Activated CD4-positive, alpha-beta memory T cell treated with anti-CD3 and anti-CD28 coated beads, Interleukin-2, amount 10 ng/mL, durations not matched to agents 7 days and 5 days (primary cell): ENCODE data around the gene MARCHF10. TPM values are rescaled to one million over a fixed set of nuclear protein-coding genes. Genes with fewer than 3 reads are reported as not detected.
A peak's percentile ranks its signal among the peaks of the same experiment; 100 is the strongest.
"Not testable (repeated sequence)": the region's sequence is repeated elsewhere in the genome, so short reads cannot be mapped to it uniquely, and the experiment has no call there.

Experiments used
- CTCF ChIA-PET: fragments of 350-600 bp; sonication (Branson Sonifier 250); formaldehyde crosslinking; loops from one replicate; lab custom pipeline; 2021; ENCODE audit warnings: antibody characterized with exemption, inconsistent platforms; lab: Charles Lee
- POLR2A ChIA-PET: fragments of 350-600 bp; sonication (Branson Sonifier 250); formaldehyde crosslinking; loops from one replicate; lab custom pipeline; 2021; ENCODE audit warnings: antibody characterized with exemption; lab: Charles Lee
- DNase-seq: peaks from one replicate; pipeline ENCODE4 v3.0.0-alpha.2; 2020
- H3K27ac Mint-ChIP-seq: one replicate; pipeline ENCODE4 v1.8.0; 2021; ENCODE audit warnings: mild to moderate bottlenecking, mixed read lengths
- H3K27me3 Mint-ChIP-seq: one replicate; pipeline ENCODE4 v1.8.0; 2021; ENCODE audit warnings: mixed read lengths
- H3K36me3 Mint-ChIP-seq: one replicate; pipeline ENCODE4 v1.8.0; 2021; ENCODE audit warnings: low read depth, mixed read lengths
- H3K4me1 Mint-ChIP-seq: one replicate; pipeline ENCODE4 v1.8.0; 2021; ENCODE audit warnings: mixed read lengths
- H3K4me3 Mint-ChIP-seq: one replicate; pipeline ENCODE4 v1.8.0; 2021; ENCODE audit warnings: mild to moderate bottlenecking, mixed read lengths
- H3K9me3 Mint-ChIP-seq: one replicate; pipeline ENCODE4 v1.8.0; 2021; ENCODE audit warnings: mixed read lengths
- total RNA-seq, 2 experiments: library from RNA; stranded (reverse); gene quantifications; one replicate each; pipeline ENCODE4 v1.2.3, GENCODE V29; 2021

Gene MARCHF10
- total RNA-seq, 2 experiments from 2014 or later, result not detected

- ChIA-PET POLR2A (no interaction called here), CTCF (no interaction called here)
- no peak overlapping the region for H3K27ac Mint-ChIP-seq
- peaks cover 5% of the 10 kb centered on the region for H3K4me1 Mint-ChIP-seq
- DNase-seq, result no peak
- H3K36me3 Mint-ChIP-seq, result no peaks in the 10 kb centered on the region
- H3K9me3 Mint-ChIP-seq, result no peaks in the 10 kb centered on the region
- H3K27me3 Mint-ChIP-seq, result peaks cover 29% of the 10 kb centered on the region
- no peak overlapping the region for H3K4me3 Mint-ChIP-seq
These were observed 99.5 kb downstream of the MARCHF10 start for GRCh38 chr17:62708587-62708986.

GRCh38 chr17:62707425-62707739, 100.7 kb downstream of the MARCHF10 start:
- Mint-ChIP-seq H3K36me3 (no peaks in the 10 kb centered on the region), H3K27ac (no peak overlapping the region), H3K9me3 (no peaks in the 10 kb centered on the region), H3K4me1 (peaks cover 11% of the 10 kb centered on the region), H3K4me3 (no peak overlapping the region), H3K27me3 (peaks cover 27% of the 10 kb centered on the region)
- ChIA-PET POLR2A (no interaction called here), CTCF (no interaction called here)
- no peak for DNase-seq

DNA sequence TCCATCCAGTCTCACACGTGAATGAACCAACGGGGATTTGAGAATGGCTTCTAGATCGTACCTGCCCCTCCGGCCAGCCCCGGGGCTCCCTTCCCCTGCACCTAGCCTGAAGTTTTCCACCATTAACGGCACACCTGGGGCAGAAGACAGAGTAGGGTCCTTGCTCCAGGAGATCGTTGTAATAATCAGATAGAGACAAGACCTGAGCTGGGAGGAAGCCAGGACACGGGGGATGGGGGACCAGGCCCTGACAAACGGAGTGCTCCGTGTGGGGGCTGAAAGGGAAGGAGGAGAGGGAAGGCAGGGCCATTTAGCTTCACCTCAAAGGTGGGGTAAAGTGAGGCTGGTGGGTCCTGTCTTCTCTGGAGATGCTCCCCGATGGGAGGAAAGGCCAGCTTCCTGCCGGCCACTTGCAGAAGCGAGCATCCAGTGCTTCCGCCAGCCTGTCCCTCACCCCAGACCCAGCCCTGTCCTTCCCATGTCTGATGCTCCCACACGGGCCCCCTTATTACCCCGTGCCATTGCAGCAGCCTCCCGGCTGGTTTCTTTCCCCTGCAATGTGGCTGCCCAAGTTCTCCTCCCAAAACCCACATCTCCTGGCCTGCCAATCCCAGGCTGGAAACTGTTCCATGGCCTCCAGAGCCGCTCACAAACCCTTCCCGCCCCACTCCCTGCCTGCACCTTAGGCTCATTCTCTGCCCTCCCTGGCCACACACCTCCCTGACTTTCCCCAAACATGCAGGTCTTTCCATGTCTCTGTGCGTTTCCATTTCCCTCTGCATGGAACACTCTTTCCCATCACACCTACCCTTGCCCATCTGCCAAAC, 101.3 kb downstream of the MARCHF10 start:
- ChIA-PET POLR2A (no interaction called here), CTCF (no interaction called here)
- Mint-ChIP-seq H3K9me3 (no peaks in the 10 kb centered on the region), H3K27me3 (peaks cover 26% of the 10 kb centered on the region), H3K36me3 (no peaks in the 10 kb centered on the region), H3K4me1 (peaks cover 11% of the 10 kb centered on the region), H3K27ac (no peak overlapping the region), H3K4me3 (no peak overlapping the region)
- DNase-seq, result no peak

DNA sequence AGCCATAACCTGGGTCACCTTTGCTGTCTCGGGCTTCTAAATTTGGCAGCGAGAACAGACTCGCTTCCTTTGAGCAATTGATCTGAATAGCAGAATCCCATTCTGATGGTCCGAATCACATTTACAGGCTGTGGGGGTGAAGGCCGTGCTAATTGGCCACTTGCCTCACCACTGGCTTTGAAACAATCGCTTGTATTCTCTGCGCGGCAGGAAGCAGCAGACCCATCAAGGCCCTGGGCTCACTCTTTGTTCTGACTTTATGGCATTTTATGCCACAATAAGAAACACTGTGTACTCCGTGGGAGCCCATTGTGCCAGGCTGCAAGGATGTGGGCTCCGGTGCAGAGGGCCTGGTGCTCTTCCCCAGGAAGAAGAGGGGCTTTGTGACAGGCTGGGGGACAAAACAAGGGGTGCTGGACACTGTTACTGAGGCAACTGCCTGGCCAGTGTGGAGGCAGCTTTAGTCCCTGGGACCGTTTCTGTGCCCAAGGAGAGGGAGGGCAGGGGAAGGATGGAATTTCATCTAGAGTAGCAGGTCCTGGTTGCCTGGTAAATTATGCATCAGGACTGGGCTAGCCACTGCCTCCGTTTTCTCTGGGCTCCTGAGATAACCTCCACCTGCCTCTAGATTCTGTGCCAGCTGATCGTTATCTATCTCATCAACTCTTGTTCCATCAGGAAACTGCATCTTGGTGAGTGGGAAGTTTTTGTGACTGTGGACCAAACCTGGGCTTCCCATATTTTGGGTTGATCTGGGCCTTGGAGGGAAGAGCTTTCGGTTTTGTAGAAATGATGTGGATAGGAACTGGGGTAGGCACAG, 102.1 kb downstream of the MARCHF10 start:
- Mint-ChIP-seq H3K4me3 (peak overlapping the region; percentile 18), H3K36me3 (no peaks in the 10 kb centered on the region), H3K9me3 (no peaks in the 10 kb centered on the region), H3K27me3 (peaks cover 27% of the 10 kb centered on the region), H3K27ac (no peak overlapping the region), H3K4me1 (peaks cover 11% of the 10 kb centered on the region)
- DNase-seq, result no peak
- CTCF ChIA-PET, result no interaction called here
- POLR2A ChIA-PET, result no interaction called here

- no peaks in the 10 kb centered on the region for H3K36me3 Mint-ChIP-seq
- H3K4me1 Mint-ChIP-seq, result peaks cover 11% of the 10 kb centered on the region
- peaks cover 29% of the 10 kb centered on the region for H3K27me3 Mint-ChIP-seq
- POLR2A ChIA-PET, result no interaction called here
- CTCF ChIA-PET, result no interaction called here
- H3K4me3 Mint-ChIP-seq, result peak overlapping the region; percentile 33
- H3K27ac Mint-ChIP-seq, result no peak overlapping the region
- DNase-seq, result no peak
- no peaks in the 10 kb centered on the region for H3K9me3 Mint-ChIP-seq
These were observed 102.8 kb downstream of the MARCHF10 start for GRCh38 chr17:62705156-62705777.

DNA sequence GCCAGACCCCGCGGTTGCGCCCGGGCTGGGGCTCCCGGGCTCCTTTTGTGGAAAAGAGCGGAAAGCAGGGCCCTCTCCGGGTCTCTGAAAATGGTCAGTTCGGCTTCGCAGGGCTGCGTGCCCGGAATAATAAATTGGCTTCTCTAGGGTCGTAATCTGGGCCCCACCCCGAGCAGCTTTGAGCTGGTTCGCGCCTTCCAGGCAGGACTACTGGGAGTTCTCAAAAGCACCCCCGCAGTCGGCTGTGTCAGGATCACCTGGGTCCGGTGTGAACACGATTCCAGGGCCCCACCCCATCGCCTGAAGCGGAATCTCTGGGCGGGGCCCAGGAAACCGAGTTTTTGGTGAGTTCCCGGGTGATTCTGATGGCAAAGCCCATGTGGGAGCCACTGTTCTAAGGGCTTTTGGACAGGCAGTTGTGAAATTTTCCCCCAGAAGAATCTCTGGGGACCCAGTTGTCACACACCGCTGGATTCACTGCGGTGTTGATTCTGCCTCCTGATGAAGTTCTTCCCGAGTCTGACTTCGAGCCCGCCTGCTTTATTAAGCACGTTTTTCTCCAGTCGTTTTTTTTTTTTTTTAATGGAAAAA, 103.6 kb downstream of the MARCHF10 start:
- DNase-seq, result no peak
- H3K27ac Mint-ChIP-seq, result no peak overlapping the region
- H3K4me1 Mint-ChIP-seq, result peaks cover 11% of the 10 kb centered on the region
- peaks cover 26% of the 10 kb centered on the region for H3K27me3 Mint-ChIP-seq
- H3K4me3 Mint-ChIP-seq, result peak overlapping the region; percentile 63
- H3K36me3 Mint-ChIP-seq, result no peaks in the 10 kb centered on the region
- CTCF ChIA-PET, result interaction anchor here (2.3 kb wide), 1 partner anchor 20 kb away, joined by 6 read pairs; no protein-coding TSS in a partner anchor
- POLR2A ChIA-PET, result no interaction called here
- H3K9me3 Mint-ChIP-seq, result no peaks in the 10 kb centered on the region

DNA sequence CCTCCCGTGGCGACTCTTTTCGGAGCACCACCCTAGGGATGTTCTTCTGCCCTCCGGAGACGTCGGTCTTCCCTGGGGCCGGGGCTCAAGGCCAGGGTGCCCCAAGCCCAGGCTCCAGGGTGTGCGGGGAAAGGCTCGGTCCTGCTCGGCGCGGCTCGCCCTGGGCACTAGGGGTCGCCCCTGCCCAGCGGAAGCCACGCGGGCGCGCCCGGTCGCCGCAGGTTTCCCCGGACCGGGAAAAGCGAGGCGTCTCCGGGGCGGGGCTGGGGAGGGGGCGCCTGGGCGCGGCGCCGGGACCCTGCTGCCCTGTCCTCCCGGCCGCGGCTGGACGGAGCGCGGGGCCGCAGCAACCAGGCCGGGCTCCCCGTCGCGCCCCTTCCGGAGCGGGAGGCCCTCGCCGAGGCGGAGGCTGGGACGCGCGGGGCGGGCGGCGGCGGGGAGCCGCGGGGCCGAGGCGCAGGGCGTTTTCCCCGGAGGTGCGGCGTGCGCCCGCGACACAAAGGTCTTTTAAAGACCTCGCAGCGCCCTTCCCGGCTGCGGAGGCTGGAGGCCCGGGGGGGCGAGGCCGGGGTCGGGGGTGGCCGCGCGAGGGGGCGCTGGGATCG, 104.2 kb downstream of the MARCHF10 start:
- Mint-ChIP-seq H3K4me1 (peaks cover 11% of the 10 kb centered on the region), H3K27me3 (peaks cover 27% of the 10 kb centered on the region), H3K36me3 (no peaks in the 10 kb centered on the region), H3K4me3 (peak overlapping the region; percentile 37), H3K9me3 (no peaks in the 10 kb centered on the region), H3K27ac (no peak overlapping the region)
- POLR2A ChIA-PET, result no interaction called here
- peak; percentile 69 for DNase-seq
- CTCF ChIA-PET, result interaction anchor here (1.5 to 2.3 kb wide), 2 partner anchors 20 to 264 kb away, joined by 3 to 6 read pairs; no protein-coding TSS in a partner anchor

GRCh38 chr17:62703261-62703775, 104.8 kb downstream of the MARCHF10 start:
- Mint-ChIP-seq H3K4me1 (peaks cover 11% of the 10 kb centered on the region), H3K4me3 (peak overlapping the region; percentile 37), H3K27me3 (peaks cover 27% of the 10 kb centered on the region), H3K36me3 (no peaks in the 10 kb centered on the region), H3K27ac (no peak overlapping the region), H3K9me3 (no peaks in the 10 kb centered on the region)
- CTCF ChIA-PET, result interaction anchor here (0.9 to 2.3 kb wide), 3 partner anchors 21 to 704 kb away, joined by 3 to 6 read pairs (median 3); no protein-coding TSS in a partner anchor
- peak; percentile 34 for DNase-seq
- POLR2A ChIA-PET, result no interaction called here

- Mint-ChIP-seq H3K36me3 (no peaks in the 10 kb centered on the region), H3K4me1 (peaks cover 11% of the 10 kb centered on the region), H3K9me3 (no peaks in the 10 kb centered on the region), H3K27me3 (peaks cover 29% of the 10 kb centered on the region), H3K27ac (no peak overlapping the region), H3K4me3 (no peak overlapping the region)
- POLR2A ChIA-PET, result no interaction called here
- CTCF ChIA-PET, result interaction anchor here (0.9 to 2.3 kb wide), 3 partner anchors 21 to 704 kb away, joined by 3 to 6 read pairs (median 3); no protein-coding TSS in a partner anchor
- DNase-seq, result no peak
These were observed 105.3 kb downstream of the MARCHF10 start for GRCh38 chr17:62702746-62703260.

DNA sequence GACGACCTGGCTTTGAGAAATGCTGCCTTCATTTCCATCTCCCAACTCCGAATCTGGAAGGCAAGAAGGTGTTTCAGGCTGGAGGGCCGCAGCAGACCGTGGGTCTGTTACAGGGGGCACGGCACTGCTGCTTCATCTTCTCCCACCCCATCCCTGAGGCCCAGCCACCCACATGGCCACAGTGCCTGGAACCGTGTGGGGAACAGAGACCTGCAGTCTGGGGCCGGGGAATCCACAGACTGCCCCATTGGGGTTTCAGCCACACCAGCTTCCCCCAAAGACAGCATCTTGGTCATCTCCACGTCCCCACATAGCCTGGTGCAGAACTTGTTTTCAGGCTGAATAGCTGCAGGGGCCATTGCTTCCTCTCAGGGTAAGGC, 106.4 kb downstream of the MARCHF10 start:
- Mint-ChIP-seq H3K4me1 (peaks cover 11% of the 10 kb centered on the region), H3K27me3 (peaks cover 22% of the 10 kb centered on the region), H3K27ac (no peak overlapping the region), H3K36me3 (no peaks in the 10 kb centered on the region), H3K9me3 (no peaks in the 10 kb centered on the region), H3K4me3 (no peak overlapping the region)
- no peak for DNase-seq
- ChIA-PET CTCF (no interaction called here), POLR2A (no interaction called here)

DNA sequence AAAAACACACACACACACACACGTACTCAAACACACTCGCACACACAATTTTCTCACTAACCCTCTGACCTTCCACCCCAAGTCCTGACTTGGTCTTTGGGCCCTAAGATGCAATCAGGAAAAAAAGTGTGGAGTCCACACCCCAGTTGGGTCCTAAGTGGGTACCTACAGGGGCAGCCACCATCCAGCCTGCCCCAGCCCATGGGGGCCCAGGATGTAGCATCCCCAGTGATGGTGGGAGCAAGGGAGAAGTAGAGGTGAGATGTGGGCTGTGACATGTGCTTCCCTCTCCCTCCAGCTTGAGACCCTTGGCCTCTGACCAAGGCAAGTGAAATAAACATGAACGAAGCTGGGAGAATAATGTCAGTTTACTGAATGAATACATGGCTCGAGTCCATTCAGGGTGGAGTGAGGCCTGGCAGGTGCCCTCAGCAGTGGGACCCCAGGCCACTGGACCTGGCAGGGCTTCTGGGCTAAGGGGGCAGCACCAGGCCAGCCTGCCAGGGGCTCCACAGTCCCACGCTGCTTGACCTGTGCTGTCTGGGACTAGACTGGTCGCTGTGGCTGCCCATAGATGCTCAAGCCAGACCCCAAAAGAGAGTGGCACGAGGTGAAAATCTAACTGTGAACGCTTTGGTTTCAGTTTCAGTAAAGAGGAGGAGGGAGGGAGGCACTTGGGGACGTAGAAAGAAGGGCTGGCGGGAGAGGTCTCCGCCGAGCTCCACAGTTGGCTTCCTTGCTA, 107.0 kb downstream of the MARCHF10 start:
- Mint-ChIP-seq H3K27me3 (peaks cover 17% of the 10 kb centered on the region), H3K9me3 (no peaks in the 10 kb centered on the region), H3K4me1 (peaks cover 11% of the 10 kb centered on the region), H3K36me3 (no peaks in the 10 kb centered on the region), H3K27ac (no peak overlapping the region), H3K4me3 (no peak overlapping the region)
- DNase-seq, result no peak
- ChIA-PET POLR2A (no interaction called here), CTCF (no interaction called here)

- H3K27me3 Mint-ChIP-seq, DNase-seq, POLR2A ChIA-PET: not testable (repeated sequence)
These were observed 109.7 kb downstream of the MARCHF10 start for GRCh38 chr17:62698459-62698858.

More at GRCh38 chr17:62698459-62698858, 109.7 kb downstream of the MARCHF10 start:
- H3K9me3 Mint-ChIP-seq, CTCF ChIA-PET, H3K4me3 Mint-ChIP-seq, H3K4me1 Mint-ChIP-seq, H3K36me3 Mint-ChIP-seq, H3K27ac Mint-ChIP-seq: not testable (repeated sequence)
